ENCODE data around the gene PTPRD. TPM values are rescaled to one million over a fixed set of nuclear protein-coding genes. Genes with fewer than 3 reads are reported as not detected.

PTPRD gene
- total RNA-seq, 2 donors from 2014 or later = 19.6 to 101 TPM

- H3K4me1 ChIP-seq (ENCODE audit: control insufficient read depth in 1 of 2, low read depth in 2 of 2) = peaks cover 4 to 28% of the 10 kb centered on the region in 2 donors
- no peak overlapping the region for H3K27ac ChIP-seq
- H3K27me3 ChIP-seq (replicated peaks; ENCODE audit: insufficient read depth) = no peaks in the 10 kb centered on the region
- no peak overlapping the region for H3K4me3 ChIP-seq
- ATAC-seq (ENCODE audit: insufficient number of reproducible peaks, low FRiP score, low read depth) (no peak), DNase-seq (ENCODE audit: low spot score) (no peak)
- no peaks in the 10 kb centered on the region for H3K9me3 ChIP-seq
- H3K36me3 ChIP-seq = no peaks in the 10 kb centered on the region
- TF ChIP-seq CTCF (IDR thresholded peaks at IDR 0.05) = no peak
Measured at GRCh38 chr9:8351436-8351835, 2261.4 kb downstream of the PTPRD start.

GRCh38 chr9:8349901-8350300 lies 2262.9 kb downstream of the PTPRD start:
- Histone ChIP-seq H3K4me1 (ENCODE audit: control insufficient read depth in 1 of 2, low read depth in 2 of 2) (peaks cover 0 to 20% of the 10 kb centered on the region in 2 donors), H3K36me3 (no peaks in the 10 kb centered on the region), H3K27me3 (replicated peaks; ENCODE audit: insufficient read depth) (no peaks in the 10 kb centered on the region), H3K27ac (no peak overlapping the region), H3K9me3 (no peaks in the 10 kb centered on the region), H3K4me3 (no peak overlapping the region)
- DNase-seq (ENCODE audit: low spot score) = no peak
- no peak for TF ChIP-seq CTCF (IDR thresholded peaks at IDR 0.05)
- ATAC-seq (ENCODE audit: insufficient number of reproducible peaks, low FRiP score, low read depth) = no peak

- Histone ChIP-seq H3K27me3 (replicated peaks; ENCODE audit: insufficient read depth) (no peaks in the 10 kb centered on the region), H3K27ac (no peak overlapping the region), H3K4me3 (no peak overlapping the region), H3K4me1 (ENCODE audit: control insufficient read depth in 1 of 2, low read depth in 2 of 2) (peaks cover 0 to 20% of the 10 kb centered on the region in 2 donors), H3K9me3 (no peaks in the 10 kb centered on the region), H3K36me3 (no peaks in the 10 kb centered on the region)
- no peak for ATAC-seq (ENCODE audit: insufficient number of reproducible peaks, low FRiP score, low read depth)
- TF ChIP-seq CTCF (IDR thresholded peaks at IDR 0.05) = no peak
- no peak for DNase-seq (ENCODE audit: low spot score)
Measured at GRCh38 chr9:8349376-8349775, 2263.4 kb downstream of the PTPRD start.

- DNase-seq (ENCODE audit: low spot score) (no peak), ATAC-seq (ENCODE audit: insufficient number of reproducible peaks, low FRiP score, low read depth) (no peak)
- Histone ChIP-seq H3K4me3 (no peak overlapping the region), H3K9me3 (no peaks in the 10 kb centered on the region), H3K27ac (no peak overlapping the region), H3K36me3 (no peaks in the 10 kb centered on the region), H3K27me3 (replicated peaks; ENCODE audit: insufficient read depth) (no peaks in the 10 kb centered on the region), H3K4me1 (ENCODE audit: control insufficient read depth in 1 of 2, low read depth in 2 of 2) (peaks cover 0 to 20% of the 10 kb centered on the region in 2 donors)
- TF ChIP-seq CTCF (IDR thresholded peaks at IDR 0.05) = no peak
Measured at GRCh38 chr9:8348756-8349155, 2264.0 kb downstream of the PTPRD start.

- no peak for TF ChIP-seq CTCF (IDR thresholded peaks at IDR 0.05)
- Histone ChIP-seq H3K27ac (no peak overlapping the region), H3K4me1 (ENCODE audit: control insufficient read depth in 1 of 2, low read depth in 2 of 2) (peaks cover 0 to 20% of the 10 kb centered on the region in 2 donors), H3K9me3 (no peaks in the 10 kb centered on the region), H3K36me3 (no peaks in the 10 kb centered on the region), H3K4me3 (no peak overlapping the region), H3K27me3 (replicated peaks; ENCODE audit: insufficient read depth) (no peaks in the 10 kb centered on the region)
- DNase-seq (ENCODE audit: low spot score) (no peak), ATAC-seq (ENCODE audit: insufficient number of reproducible peaks, low FRiP score, low read depth) (no peak)
Measured at GRCh38 chr9:8346296-8346695, 2266.5 kb downstream of the PTPRD start.
